ENCODE data around the gene PARP4. TPM values are rescaled to one million over a fixed set of nuclear protein-coding genes. Genes with fewer than 3 reads are reported as not detected.

The PARP4 gene
- total RNA-seq, 1 donor from 2014 or later, result 147 TPM

Other genes starting within 250 kb of the PARP4 start
- 0.14 TPM for gene C1QTNF9, start 203.2 kb downstream of the PARP4 start, total RNA-seq
- not detected for gene ATP12A, start 167.6 kb upstream of the PARP4 start, total RNA-seq

Data from mucosa of gallbladder (tissue), 1 donor.